Stimulated activated CD8-positive, alpha-beta memory T cell treated with anti-CD3 and anti-CD28 coated beads, Interleukin-7, amount 100 ng/mL, for 48 hours (primary cell): ENCODE results near the gene LAMA4.
"Not testable (repeated sequence)": the region's sequence is repeated elsewhere in the genome, so short reads cannot be mapped to it uniquely, and the experiment has no call there.

ENCODE experiments used
- DNase-seq, 2 donors: peaks; one replicate each; pipeline ENCODE4 v3.0.0-alpha.2; 2020; ENCODE audit warnings: low read depth in 1 of 2; ENCODE audit errors: extremely low read depth in 1 of 2

LAMA4 gene

GRCh38 chr6:112218563-112218962, 35.8 kb downstream of the LAMA4 start:
- no peak for DNase-seq

DNA sequence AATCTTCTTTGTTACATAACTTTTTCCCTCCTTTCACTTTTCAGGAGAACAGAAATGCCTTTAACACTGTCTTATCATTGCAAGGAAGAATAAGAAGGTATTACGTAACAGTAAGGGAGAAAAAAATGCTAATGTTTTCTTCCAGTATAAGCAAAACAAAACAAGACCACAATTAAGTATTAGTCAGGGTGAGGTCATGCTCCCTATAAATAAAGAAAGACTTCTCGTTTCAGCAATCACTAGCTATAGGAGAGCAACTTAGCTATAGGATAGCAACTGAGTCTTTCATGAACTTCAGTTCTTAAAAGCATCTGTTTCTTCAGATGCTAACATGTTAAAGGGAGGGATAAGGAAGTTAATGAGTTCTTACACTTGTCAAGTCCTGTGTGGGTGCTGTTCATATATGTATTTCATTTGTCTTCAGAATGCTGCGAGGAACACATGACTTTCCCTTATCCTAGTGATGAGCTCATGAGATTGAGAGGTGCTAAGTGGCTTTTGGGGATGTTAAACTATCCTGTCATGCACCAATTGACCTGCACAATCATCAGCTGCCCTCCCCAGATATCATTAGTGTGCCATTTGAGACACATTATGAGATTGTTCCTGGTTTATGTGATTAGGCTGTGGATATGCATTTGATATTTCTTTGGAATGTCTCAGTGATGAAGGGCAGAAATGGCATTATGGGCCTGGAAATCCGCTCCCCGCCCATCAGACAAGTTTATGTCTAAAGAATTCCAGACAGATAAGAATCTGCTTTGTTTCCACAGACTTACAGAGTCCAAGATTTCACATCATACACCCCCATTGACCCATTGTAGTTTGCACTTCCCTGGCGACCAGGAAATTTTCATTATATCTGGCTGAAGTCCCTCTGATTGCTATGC, 37.5 kb downstream of the LAMA4 start:
- DNase-seq, result no peak

DNA sequence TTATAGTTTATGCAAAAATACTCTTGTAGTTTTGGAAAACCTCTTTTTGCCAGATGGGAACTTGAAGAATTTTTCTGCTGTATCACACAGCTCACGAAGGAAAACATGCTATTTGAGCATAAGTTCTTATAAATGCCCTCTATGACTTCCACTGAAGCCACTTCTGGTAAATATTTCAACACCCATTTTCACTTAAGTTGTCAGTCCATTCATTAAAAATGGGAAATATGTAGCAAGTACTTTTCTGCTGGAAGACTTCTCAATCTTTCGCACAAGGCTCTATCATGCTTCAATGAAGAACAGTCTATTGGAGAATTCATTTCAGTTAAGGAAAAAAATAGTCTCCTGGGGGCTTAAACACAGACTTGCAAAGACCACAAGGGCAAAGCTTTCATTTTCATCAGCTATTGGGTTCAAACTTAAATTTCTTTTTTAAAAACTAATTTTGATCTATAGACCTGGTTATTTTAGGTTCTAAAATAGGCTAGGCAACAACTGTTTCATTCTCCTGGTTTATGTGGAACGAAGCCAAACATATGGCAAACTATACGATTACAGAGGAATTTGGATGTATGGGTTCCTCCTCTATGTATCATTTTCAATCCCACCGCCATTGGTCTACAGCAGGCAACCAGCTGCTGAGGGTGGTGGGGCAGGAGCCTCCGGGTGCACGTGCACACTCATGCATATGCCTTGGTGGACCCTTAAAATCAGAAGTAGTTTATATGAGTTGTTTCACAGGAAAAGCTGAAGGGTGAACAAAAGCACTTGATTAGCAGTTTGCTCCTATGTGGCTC, 38.7 kb downstream of the LAMA4 start:
- no peak for DNase-seq

GRCh38 chr6:112214739-112215269, 39.6 kb downstream of the LAMA4 start:
- no peak for DNase-seq

GRCh38 chr6:112210852-112211251, 43.5 kb downstream of the LAMA4 start:
- DNase-seq, result no peak

- no peak for DNase-seq
Measured at GRCh38 chr6:112209131-112209530, 45.2 kb downstream of the LAMA4 start.

- DNase-seq, result no peak
Measured at GRCh38 chr6:112207776-112208175, 46.6 kb downstream of the LAMA4 start.

DNA sequence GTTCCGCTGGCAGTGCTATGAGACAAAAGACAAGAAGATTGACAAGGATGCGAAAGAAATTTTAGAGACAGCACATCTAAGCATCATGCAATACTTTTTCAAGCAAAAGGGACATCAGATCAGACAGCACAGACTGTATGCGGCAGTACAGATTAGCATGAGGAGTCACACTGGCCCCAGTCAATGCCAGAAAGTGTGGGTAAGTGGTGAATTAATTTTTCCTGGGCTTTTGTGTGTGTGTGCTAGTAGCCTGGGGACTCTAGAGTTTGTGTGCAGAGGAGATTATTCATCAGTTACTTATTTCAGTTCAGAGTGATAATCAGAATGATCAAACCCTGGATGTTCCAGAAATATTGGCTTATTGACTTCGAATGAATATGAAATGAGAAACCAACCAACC, 47.2 kb downstream of the LAMA4 start:
- no peak for DNase-seq

- no peak for DNase-seq
Measured at GRCh38 chr6:112206110-112206458, 48.3 kb downstream of the LAMA4 start.

DNA sequence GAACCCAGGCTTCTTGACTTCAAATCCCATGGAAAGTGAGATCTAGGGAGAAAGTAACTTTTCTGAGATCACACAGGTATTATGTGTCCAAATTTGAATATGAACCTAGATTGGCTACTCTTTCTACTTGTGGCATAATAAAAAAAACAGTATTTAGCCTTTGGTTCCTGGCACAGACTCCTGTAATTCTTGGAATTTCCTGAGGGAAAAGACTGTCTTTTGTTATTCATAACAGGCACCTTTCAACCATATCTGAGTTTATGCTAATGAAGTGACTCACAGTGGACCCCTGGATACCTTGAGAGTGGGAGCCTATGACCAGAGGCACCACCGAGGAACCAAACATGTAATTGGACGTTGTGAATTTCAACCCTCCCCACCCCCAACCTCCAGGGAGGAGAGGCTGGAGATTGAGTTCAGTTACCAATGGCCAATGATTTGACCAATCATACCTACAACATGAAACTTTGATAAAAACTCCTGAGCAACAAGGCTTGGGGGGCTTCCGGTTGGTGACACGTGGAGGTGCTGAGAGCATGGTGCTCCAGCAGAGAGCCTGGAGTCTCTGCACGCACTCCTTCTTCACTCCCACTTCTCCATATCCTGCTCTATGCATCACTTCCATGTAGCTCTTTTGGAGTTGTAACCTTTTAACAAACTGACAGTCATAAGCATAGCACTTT, 48.8 kb downstream of the LAMA4 start:
- DNase-seq, result no peak

- DNase-seq, result no peak
Measured at GRCh38 chr6:112204350-112204706, 50.0 kb downstream of the LAMA4 start.

DNA sequence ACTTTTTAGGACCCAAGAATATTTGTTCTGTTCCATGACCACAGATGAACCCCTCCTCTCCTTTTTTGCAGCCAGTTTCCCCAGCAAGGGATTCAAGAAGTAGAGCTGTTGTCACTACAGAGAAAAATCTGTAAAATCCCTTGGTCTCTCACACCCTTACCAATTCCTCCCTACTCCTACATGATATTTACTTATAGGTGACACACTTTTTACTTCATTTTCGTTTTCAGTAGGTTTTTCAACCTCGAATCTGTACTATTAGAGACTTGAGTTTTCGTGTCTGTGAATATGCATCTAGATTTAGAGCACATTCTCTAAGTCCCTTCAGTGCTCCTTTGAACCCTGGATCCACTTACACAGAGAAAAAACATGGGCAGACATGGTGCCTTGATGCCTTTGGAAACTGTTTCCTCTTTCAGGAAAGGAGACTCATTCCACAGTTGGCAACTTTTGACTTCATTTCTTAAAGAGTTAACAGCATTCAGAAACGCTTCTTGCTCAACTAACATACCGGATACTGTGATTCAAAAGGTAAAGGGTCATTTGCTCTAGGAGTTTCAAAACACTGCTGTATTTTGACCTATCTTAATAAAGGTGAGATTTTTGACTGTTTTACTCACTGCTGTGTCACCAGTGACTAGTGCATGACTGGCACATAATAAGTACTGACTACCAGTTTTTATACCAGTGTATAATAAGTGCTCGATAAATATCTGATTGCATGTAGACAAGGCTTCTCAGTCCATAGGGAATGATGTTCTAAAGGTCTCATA, 50.6 kb downstream of the LAMA4 start:
- DNase-seq, result no peak

- DNase-seq, result no peak
Measured at GRCh38 chr6:112202639-112203341, 51.6 kb downstream of the LAMA4 start.

DNA sequence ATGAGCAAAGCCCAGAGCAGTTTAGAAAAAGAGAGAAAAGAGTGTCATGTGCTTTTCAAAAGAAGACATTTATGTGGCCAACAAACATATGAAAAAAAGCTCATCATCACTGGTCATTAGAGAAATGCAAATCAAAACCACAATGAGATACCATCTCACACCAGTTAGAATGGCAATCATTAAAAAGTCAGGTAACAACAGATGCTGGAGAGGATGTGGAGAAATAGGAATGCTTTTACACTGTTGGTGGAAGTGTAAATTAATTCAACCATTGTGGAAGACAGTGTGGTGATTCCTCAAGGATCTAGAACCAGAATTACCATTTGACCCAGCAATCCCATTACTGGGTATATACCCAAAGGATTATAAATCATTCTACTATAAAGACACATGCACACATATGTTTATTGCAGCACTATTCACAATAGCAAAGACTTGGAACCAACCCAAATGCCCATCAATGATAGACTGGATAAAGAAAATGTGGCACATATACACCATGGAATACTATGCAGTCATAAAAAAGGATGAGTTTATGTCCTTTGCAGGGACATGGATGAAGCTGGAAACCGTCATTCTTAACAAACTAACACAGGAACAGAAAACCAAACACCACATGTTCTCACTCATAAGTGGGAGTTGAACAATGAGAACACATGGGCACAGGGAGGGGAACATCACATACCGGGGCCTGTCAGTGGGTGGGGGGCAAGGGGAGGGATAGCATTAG, 54.0 kb downstream of the LAMA4 start:
- DNase-seq, result not testable (repeated sequence)

DNA sequence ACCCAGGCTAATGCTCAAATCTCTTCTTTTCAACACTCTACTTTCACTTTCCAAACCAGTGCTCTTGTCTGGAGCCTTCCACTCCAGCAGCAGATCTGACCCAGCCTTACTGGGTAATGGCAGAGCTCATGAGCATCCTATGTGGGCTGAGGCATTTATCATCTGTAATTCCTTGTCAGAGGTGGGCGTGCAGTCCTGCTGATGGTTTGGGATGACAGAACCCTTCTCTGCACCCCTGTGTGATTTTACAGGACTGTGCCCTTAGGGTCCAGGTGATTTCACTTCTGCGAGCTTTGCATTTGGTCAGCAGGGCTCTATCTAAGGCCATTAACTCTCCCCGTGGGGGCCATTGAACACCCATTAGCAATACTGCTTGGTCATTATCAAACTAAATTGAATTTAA, 55.4 kb downstream of the LAMA4 start:
- DNase-seq, result no peak

DNA sequence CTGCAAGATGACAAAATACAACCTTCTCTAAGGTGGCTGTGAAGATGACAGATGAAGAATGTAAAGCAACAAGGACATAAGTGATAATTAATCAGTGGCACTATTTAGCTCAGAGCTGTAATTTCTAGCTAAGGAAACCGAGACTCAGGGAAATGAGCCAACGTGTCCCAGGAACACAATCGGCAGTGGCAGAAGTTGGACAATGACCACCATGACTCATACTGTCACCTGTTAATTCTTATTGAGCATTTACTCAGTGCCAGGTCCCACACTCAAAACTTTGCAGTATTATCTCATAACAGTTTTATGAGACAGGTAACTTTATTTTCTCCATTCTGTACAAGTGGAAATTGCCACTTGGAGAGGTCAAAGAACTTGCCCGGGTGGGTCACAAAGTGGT, 55.8 kb downstream of the LAMA4 start:
- no peak for DNase-seq

GRCh38 chr6:112197636-112198035, 56.7 kb downstream of the LAMA4 start:
- DNase-seq, result no peak

GRCh38 chr6:112196306-112196705, 58.1 kb downstream of the LAMA4 start:
- no peak for DNase-seq

DNA sequence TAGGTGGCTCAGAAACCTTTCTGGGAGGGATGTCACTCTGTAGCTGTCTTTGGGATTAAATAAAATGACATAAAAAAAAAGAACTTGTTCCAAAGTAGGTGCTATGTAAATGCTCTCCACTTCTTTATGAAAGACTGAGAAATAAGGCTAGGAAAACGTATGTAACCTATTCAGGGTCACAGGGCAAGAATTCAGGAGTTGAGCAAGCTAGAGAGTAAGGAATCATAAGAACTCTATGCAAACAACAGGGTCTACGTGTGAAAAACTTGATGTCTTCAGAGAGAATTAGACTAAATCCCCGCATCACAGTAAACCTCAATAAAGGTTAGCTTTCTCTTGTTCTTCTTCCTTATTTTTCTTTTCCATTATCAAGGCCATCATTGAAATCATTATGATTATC, 59.2 kb downstream of the LAMA4 start:
- DNase-seq, result no peak
